Neuronal stem cell (in vitro differentiated cells): Measurements from ENCODE around the gene WTAP.

Source experiments
- DNase-seq: peaks from one replicate; pipeline ENCODE4 v3.0.0-alpha.2; 2013; ENCODE audit warnings: low spot score
- H2AFZ ChIP-seq: one replicate; pipeline ENCODE4 v1.6.1; 2013; ENCODE audit warnings: mild to moderate bottlenecking, low read length, inconsistent platforms
- H2AK5ac ChIP-seq: 2 replicates; pipeline ENCODE4 v1.6.1; 2013; ENCODE audit warnings: low read depth, mild to moderate bottlenecking, inconsistent platforms, low read length, moderate library complexity, mixed read lengths
- H2BK120ac ChIP-seq: 2 replicates; pipeline ENCODE4 v1.6.1; 2013; ENCODE audit warnings: low read depth, mild to moderate bottlenecking, inconsistent platforms, low read length, moderate library complexity, mixed read lengths
- H2BK12ac ChIP-seq: one replicate; pipeline ENCODE4 v1.6.1; 2013; ENCODE audit warnings: low read length, inconsistent platforms
- H2BK15ac ChIP-seq: 2 replicates; pipeline ENCODE4 v1.6.1; 2013; ENCODE audit warnings: mild to moderate bottlenecking, low read length, inconsistent platforms, mixed read lengths
- H2BK5ac ChIP-seq: one replicate; pipeline ENCODE4 v1.6.1; 2013; ENCODE audit warnings: inconsistent platforms, mild to moderate bottlenecking, low read length, moderate library complexity
- H3K14ac ChIP-seq: one replicate; pipeline ENCODE4 v1.6.1; 2013; ENCODE audit warnings: low read length, inconsistent platforms
- H3K18ac ChIP-seq: 2 replicates; pipeline ENCODE4 v1.6.1; 2013; ENCODE audit warnings: low read length, inconsistent platforms
- H3K23ac ChIP-seq: 2 replicates; pipeline ENCODE4 v1.6.1; 2013; ENCODE audit warnings: low read depth, mild to moderate bottlenecking, mixed read lengths, low read length, inconsistent platforms; ENCODE audit not compliant: poor library complexity
- H3K27ac ChIP-seq: replicated peaks from 3 replicates; pipeline ENCODE4 v1.5.1; 2013; ENCODE audit warnings: low read length, inconsistent platforms
- H3K27me3 ChIP-seq, 3 experiments: 2 replicates each; pipeline ENCODE4 v1.6.1; 2013; ENCODE audit warnings: low read length in 3 of 3, mild to moderate bottlenecking in 2 of 3, inconsistent platforms in 1 of 3, low read depth in 1 of 3, mixed read lengths in 1 of 3, moderate library complexity in 1 of 3; ENCODE audit not compliant: control insufficient read depth in 3 of 3, insufficient read depth in 3 of 3
- H3K36me3 ChIP-seq, 2 donors: replicated peaks in 1 of 2; 2 replicates each; pipeline ENCODE4 v1.6.1; 2013; ENCODE audit warnings: low read length in 2 of 2; ENCODE audit not compliant: control insufficient read depth in 2 of 2, insufficient read depth in 2 of 2
- H3K4ac ChIP-seq: 2 replicates; pipeline ENCODE4 v1.6.1; 2013; ENCODE audit warnings: inconsistent platforms, mild to moderate bottlenecking, low read length, moderate library complexity
- H3K4me1 ChIP-seq, 2 donors: 1 replicate in 1 of 2; 2 replicates in 1 of 2; pipeline ENCODE4 v1.6.1; 2013; ENCODE audit warnings: low read length in 2 of 2, low read depth in 1 of 2; ENCODE audit not compliant: control insufficient read depth in 2 of 2, insufficient read depth in 1 of 2
- H3K4me2 ChIP-seq: one replicate; pipeline ENCODE4 v1.6.1; 2013; ENCODE audit warnings: mild to moderate bottlenecking, low read length, inconsistent platforms; ENCODE audit not compliant: insufficient read depth, poor library complexity, severe bottlenecking
- H3K4me3 ChIP-seq, 2 donors: 2 replicates each; pipeline ENCODE4 v1.5.1; 2013; ENCODE audit warnings: low read length in 2 of 2, mild to moderate bottlenecking in 2 of 2, inconsistent platforms in 1 of 2, moderate library complexity in 1 of 2
- H3K79me1 ChIP-seq: one replicate; pipeline ENCODE4 v1.6.1; 2013; ENCODE audit warnings: low read depth, mild to moderate bottlenecking, inconsistent platforms, low read length, moderate library complexity
- H3K9ac ChIP-seq: one replicate; pipeline ENCODE4 v1.6.1; 2013; ENCODE audit warnings: mild to moderate bottlenecking, low read depth, low read length, inconsistent platforms; ENCODE audit not compliant: poor library complexity
- H3K9me3 ChIP-seq, 2 donors: replicated peaks in 1 of 2; 2 replicates each; pipeline versions ENCODE3 to v1.6.1; 2013; ENCODE audit warnings: low read length in 2 of 2, mild to moderate bottlenecking in 2 of 2, inconsistent platforms in 1 of 2, low read depth in 1 of 2, mixed read lengths in 1 of 2, moderate library complexity in 1 of 2; ENCODE audit not compliant: control insufficient read depth in 2 of 2, insufficient read depth in 1 of 2
- H4K8ac ChIP-seq: one replicate; pipeline ENCODE4 v1.6.1; 2013; ENCODE audit warnings: low read depth, mild to moderate bottlenecking, inconsistent platforms, low read length, moderate library complexity
- H4K91ac ChIP-seq: one replicate; pipeline ENCODE4 v1.6.1; 2013; ENCODE audit warnings: low read length, low read depth, mild to moderate bottlenecking, inconsistent platforms; ENCODE audit not compliant: poor library complexity
- WGBS, 2 donors: extraction: QIAGEN DNeasy Blood & Tissue Kit; methylation state at CpG; one replicate each; pipeline ENCODE4 v1.1.7; 2013; ENCODE audit warnings: missing lambda C conversion rate in 2 of 2, mixed read lengths in 1 of 2; ENCODE audit not compliant: insufficient read length in 2 of 2, insufficient replicate concordance in 1 of 2; ENCODE audit errors: extremely low coverage in 2 of 2; 5-methylcytosine and 5-hydroxymethylcytosine counted together

WTAP gene

DNA sequence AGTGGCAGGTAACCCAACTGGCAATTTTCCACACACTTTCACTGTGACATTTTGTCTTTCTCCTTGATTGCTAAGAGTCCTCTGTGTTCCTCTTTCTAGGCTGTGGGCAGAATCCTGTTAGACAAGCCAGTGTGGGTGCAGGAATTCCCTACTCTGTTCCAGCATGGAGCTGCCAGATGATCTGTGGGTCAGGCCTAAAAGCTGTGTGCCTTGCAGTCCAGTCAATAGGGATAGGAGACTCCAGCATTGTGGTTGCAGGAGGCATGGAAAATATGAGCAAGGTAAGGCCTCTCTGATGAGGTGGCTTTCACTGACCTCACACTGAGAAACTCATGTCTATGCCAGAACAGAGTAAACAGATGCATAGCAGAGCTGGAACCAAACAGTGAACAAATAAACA lies 39.6 kb downstream of the WTAP start:
- H3K4me1 ChIP-seq = peaks cover 9 to 15% of the 10 kb centered on the region in 2 donors
- no peak overlapping the region for H4K8ac ChIP-seq
- no peak overlapping the region for H3K9ac ChIP-seq
- no peak overlapping the region for H3K18ac ChIP-seq
- no peak overlapping the region for H3K14ac ChIP-seq
- no peak for DNase-seq
- H3K4me2 ChIP-seq = no peak overlapping the region
- no peak overlapping the region for H4K91ac ChIP-seq
- H3K23ac ChIP-seq = no peak overlapping the region
- H2BK5ac ChIP-seq = no peak overlapping the region
- no peak overlapping the region for H3K27ac ChIP-seq
- no peak overlapping the region for H3K4me3 ChIP-seq
- no peaks in the 10 kb centered on the region for H3K27me3 ChIP-seq
- H2AFZ ChIP-seq = no peak overlapping the region
- no peak overlapping the region for H2BK12ac ChIP-seq
- no peak overlapping the region for H2BK15ac ChIP-seq
- H3K4ac ChIP-seq = no peak overlapping the region
- H3K9me3 ChIP-seq = peaks cover 2 to 7% of the 10 kb centered on the region in 2 donors
- no peak overlapping the region for H2BK120ac ChIP-seq
- H3K79me1 ChIP-seq = peaks cover 13% of the 10 kb centered on the region
- H2AK5ac ChIP-seq = no peak overlapping the region
- H3K36me3 ChIP-seq = peaks cover 48 to 92% of the 10 kb centered on the region in 2 donors

DNA sequence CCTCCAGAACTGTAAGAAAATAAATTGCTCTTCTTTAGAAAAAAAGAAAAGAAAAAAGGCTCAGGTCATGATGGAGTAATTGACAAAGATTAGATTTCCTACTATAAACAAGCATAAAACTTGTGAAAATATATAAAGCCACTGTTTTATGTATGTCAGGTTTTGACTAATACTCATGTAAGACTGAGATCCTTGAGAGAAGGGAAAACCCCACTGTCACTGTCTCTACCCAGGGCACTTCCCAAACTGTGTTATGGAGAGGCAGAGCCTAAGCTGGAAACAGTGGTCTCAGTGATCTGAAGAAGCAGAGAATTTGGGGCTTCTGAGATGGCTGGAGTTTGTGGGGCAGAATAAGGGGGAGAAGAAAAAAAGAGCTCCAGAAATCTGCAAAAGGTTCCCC lies 42.2 kb downstream of the WTAP start:
- Histone ChIP-seq H2BK5ac (no peak overlapping the region), H3K14ac (no peak overlapping the region), H3K4me1 (peaks cover 1 to 3% of the 10 kb centered on the region in 2 donors), H3K27ac (no peak overlapping the region), H3K36me3 (peaks cover 41 to 99% of the 10 kb centered on the region in 2 donors), H3K79me1 (peaks cover 6% of the 10 kb centered on the region), H4K91ac (no peak overlapping the region), H3K4me2 (no peak overlapping the region), H2AK5ac (no peak overlapping the region), H3K4ac (no peak overlapping the region), H2BK12ac (no peak overlapping the region), H3K27me3 (no peaks in the 10 kb centered on the region), H3K23ac (no peak overlapping the region), H3K9ac (no peak overlapping the region), H3K9me3 (peaks cover 2 to 7% of the 10 kb centered on the region in 2 donors), H2BK15ac (no peak overlapping the region), H3K4me3 (no peak overlapping the region), H4K8ac (no peak overlapping the region), H2AFZ (no peak overlapping the region), H3K18ac (no peak overlapping the region), H2BK120ac (no peak overlapping the region)
- DNase-seq = no peak

DNA sequence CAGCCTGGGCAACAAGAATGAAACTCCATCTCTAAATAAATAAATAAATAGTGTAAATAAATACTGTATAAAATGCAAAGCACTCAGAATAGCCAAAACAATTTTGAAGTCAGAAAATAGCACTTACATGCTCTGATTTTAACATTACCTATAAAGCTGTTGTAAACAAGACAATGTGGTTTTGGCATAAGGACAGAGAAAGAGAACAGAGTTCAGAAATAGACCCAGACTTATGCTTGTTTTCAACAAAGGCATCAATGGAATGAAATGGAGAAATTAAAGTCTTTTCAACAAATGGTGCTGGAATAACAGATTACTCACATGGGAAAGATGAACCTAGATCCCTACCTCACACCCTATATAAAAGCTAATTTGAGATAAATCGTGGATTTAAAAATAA lies 44.9 kb downstream of the WTAP start:
- no peak overlapping the region for H2BK120ac ChIP-seq
- no peak overlapping the region for H3K4me3 ChIP-seq
- DNase-seq = no peak
- WGBS, 2 donors = no CpG with 5 or more reads among the region's 1 CpG
- no peak overlapping the region for H4K8ac ChIP-seq
- no peak overlapping the region for H2BK12ac ChIP-seq
- no peak overlapping the region for H3K4me2 ChIP-seq
- no peak overlapping the region for H3K23ac ChIP-seq
- H3K4ac ChIP-seq = no peak overlapping the region
- no peak overlapping the region for H3K14ac ChIP-seq
- H3K27me3 ChIP-seq = no peaks in the 10 kb centered on the region
- no peaks in the 10 kb centered on the region for H3K4me1 ChIP-seq
- H3K27ac ChIP-seq = no peak overlapping the region
- no peak overlapping the region for H2BK5ac ChIP-seq
- H3K9ac ChIP-seq = no peak overlapping the region
- H2AFZ ChIP-seq = no peak overlapping the region
- no peak overlapping the region for H4K91ac ChIP-seq
- H3K36me3 ChIP-seq = peaks cover 45 to 100% of the 10 kb centered on the region in 2 donors
- H3K79me1 ChIP-seq = peaks cover 3% of the 10 kb centered on the region
- no peak overlapping the region for H2AK5ac ChIP-seq
- peaks cover 4 to 7% of the 10 kb centered on the region in 2 donors for H3K9me3 ChIP-seq
- no peak overlapping the region for H2BK15ac ChIP-seq
- no peak overlapping the region for H3K18ac ChIP-seq

DNA sequence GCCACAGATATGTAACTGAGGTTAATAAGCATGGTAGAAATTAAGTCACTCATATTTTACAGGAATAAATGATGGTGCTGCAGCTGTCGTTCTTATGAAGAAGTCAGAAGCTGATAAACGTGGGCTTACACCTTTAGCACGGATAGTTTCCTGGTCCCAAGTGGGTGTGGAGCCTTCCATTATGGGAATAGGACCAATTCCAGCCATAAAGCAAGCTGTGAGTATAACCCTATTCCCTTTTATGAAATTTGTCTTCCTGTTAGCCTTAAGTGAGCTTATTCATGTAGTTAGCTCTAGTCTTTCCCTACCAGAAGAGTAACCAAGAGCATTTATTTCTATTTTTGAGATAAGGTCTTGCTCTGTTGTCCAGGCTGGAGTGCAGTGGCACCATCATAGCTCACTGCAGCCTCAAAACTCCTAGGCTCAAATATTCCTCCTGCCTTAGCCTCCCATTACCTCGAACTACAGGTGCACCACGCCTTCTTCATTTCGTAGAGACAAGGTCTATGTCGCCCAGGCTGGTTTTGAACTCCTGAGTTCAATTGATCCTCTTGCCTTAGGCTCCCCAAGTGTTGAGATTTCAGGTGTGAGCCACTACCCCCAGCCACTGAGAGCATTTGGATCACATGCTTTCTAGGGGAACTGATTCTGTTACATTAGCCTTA lies 50.1 kb downstream of the WTAP start:
- no peak overlapping the region for H3K18ac ChIP-seq
- H3K27ac ChIP-seq = no peak overlapping the region
- H3K9ac ChIP-seq = no peak overlapping the region
- peaks cover 5% of the 10 kb centered on the region for H3K79me1 ChIP-seq
- no peak overlapping the region for H2BK12ac ChIP-seq
- H3K4me1 ChIP-seq = peaks cover 0 to 2% of the 10 kb centered on the region in 2 donors
- peaks cover 35 to 100% of the 10 kb centered on the region in 2 donors for H3K36me3 ChIP-seq
- DNase-seq = no peak
- H2AFZ ChIP-seq = no peak overlapping the region
- peaks cover 0 to 2% of the 10 kb centered on the region in 2 donors for H3K9me3 ChIP-seq
- H4K8ac ChIP-seq = no peak overlapping the region
- H3K27me3 ChIP-seq = no peaks in the 10 kb centered on the region
- H3K4me3 ChIP-seq = no peak overlapping the region
- no peak overlapping the region for H3K4ac ChIP-seq
- no peak overlapping the region for H3K14ac ChIP-seq
- no peak overlapping the region for H4K91ac ChIP-seq
- H3K4me2 ChIP-seq = no peak overlapping the region
- no peak overlapping the region for H2AK5ac ChIP-seq
- no peak overlapping the region for H3K23ac ChIP-seq
- H2BK15ac ChIP-seq = no peak overlapping the region
- no peak overlapping the region for H2BK5ac ChIP-seq
- no peak overlapping the region for H2BK120ac ChIP-seq
- no CpG with 5 or more reads among the region's 7 CpGs for WGBS, 2 donors
